ENCODE results near the gene PIP5K1A.
A peak's percentile ranks its signal among the peaks of the same experiment; 100 is the strongest.
"Not testable (repeated sequence)": the region's sequence is repeated elsewhere in the genome, so short reads cannot be mapped to it uniquely, and the experiment has no call there.

Gene PIP5K1A

GRCh38 chr1:151198254-151199127 lies at the start of gene PIP5K1A:
Gene PIP5K1A (plus strand): TSS chr1:151198552. CDS start chr1:151198997, 445 bp downstream.
- DNase-seq: peak; percentile 100

- DNase-seq: no peak
Measured at GRCh38 chr1:151156515-151156819, 41.9 kb upstream of the PIP5K1A start, which contains the start of gene TNFAIP8L2. Gene TNFAIP8L2 (plus strand): TSS chr1:151156649. CDS start chr1:151158698, 2,049 bp downstream.

GRCh38 chr1:151157067-151157531 lies 41.3 kb upstream of the PIP5K1A start:
- no peak for DNase-seq

- no peak for DNase-seq
Measured at GRCh38 chr1:151158326-151158725, 40.0 kb upstream of the PIP5K1A start.

- DNase-seq: no peak
Measured at GRCh38 chr1:151158751-151159251, 39.6 kb upstream of the PIP5K1A start.

- no peak for DNase-seq
Measured at GRCh38 chr1:151159373-151159772, 39.0 kb upstream of the PIP5K1A start.

GRCh38 chr1:151164732-151165280 lies 33.5 kb upstream of the PIP5K1A start:
- DNase-seq: no peak

GRCh38 chr1:151165281-151165737 lies 33.0 kb upstream of the PIP5K1A start:
- peak; percentile 100 for DNase-seq

- peak; percentile 100 for DNase-seq
Measured at GRCh38 chr1:151165738-151166504, 32.4 kb upstream of the PIP5K1A start, which contains the start of the genes LYSMD1 and SCNM1. Gene LYSMD1 (minus strand): TSS chr1:151165902. CDS start chr1:151165258, 644 bp downstream. Gene SCNM1 (plus strand): TSS chr1:151166144. CDS start chr1:151166153, 9 bp downstream.

- DNase-seq: no peak
Measured at GRCh38 chr1:151166505-151166956, 31.8 kb upstream of the PIP5K1A start.

GRCh38 chr1:151167116-151167515 lies 31.2 kb upstream of the PIP5K1A start:
- DNase-seq: no peak

GRCh38 chr1:151171190-151171589 lies 27.2 kb upstream of the PIP5K1A start:
- DNase-seq: no peak

GRCh38 chr1:151175041-151175741 lies 23.2 kb upstream of the PIP5K1A start:
- no peak for DNase-seq

GRCh38 chr1:151175863-151176262 lies 22.5 kb upstream of the PIP5K1A start, which contains the start of gene TMOD4:
Gene TMOD4 (minus strand): TSS chr1:151175981. CDS start chr1:151174875, 1,106 bp downstream.
- DNase-seq: peak; percentile 96

GRCh38 chr1:151176514-151177045 lies 21.8 kb upstream of the PIP5K1A start:
- DNase-seq: no peak

- DNase-seq: no peak
Measured at GRCh38 chr1:151184211-151184610, 14.1 kb upstream of the PIP5K1A start.

- DNase-seq: no peak
Measured at GRCh38 chr1:151187205-151187604, 11.1 kb upstream of the PIP5K1A start.

- not testable (repeated sequence) for DNase-seq
Measured at GRCh38 chr1:151188667-151189066, 9.7 kb upstream of the PIP5K1A start.

GRCh38 chr1:151189637-151190445 lies 8.5 kb upstream of the PIP5K1A start, which contains the start of gene VPS72:
Gene VPS72 (minus strand): TSS chr1:151190197. CDS start chr1:151190121, 76 bp downstream.
- DNase-seq: peak; percentile 100

- no peak for DNase-seq
Measured at GRCh38 chr1:151192047-151192446, 6.3 kb upstream of the PIP5K1A start.

GRCh38 chr1:151193304-151193703 lies 5.0 kb upstream of the PIP5K1A start:
- no peak for DNase-seq

All from DMS 273 treated with DMSO at 0.1 percent for 48 hours (cell line).